Spleen (tissue), 7 donors: ENCODE results near the gene MEIS1.

ENCODE experiments used
- POLR2A ChIP-seq, 3 donors: fragments of 450-650 bp; IDR thresholded peaks; one replicate each; pipeline ENCODE4 v1.5.1; 2017; ENCODE audit warnings: antibody characterized with exemption in 3 of 3, mild to moderate bottlenecking in 1 of 3
- TF ChIP-seq, protein P1 (sequence below), 11 experiments: fragments of 200-600 bp in 7 of 11; fragments of 450-650 bp in 4 of 11; sonication (generic) in 4 of 11; IDR thresholded peaks in 8 of 11; conservative IDR thresholded peaks in 3 of 11; 1 replicate in 7 of 11; 2 replicates in 4 of 11; pipeline versions ENCODE4 v1.4.0 to v1.8.0; 2016 to 2021; ENCODE audit warnings: antibody characterized with exemption in 11 of 11, inconsistent platforms in 4 of 11, mild to moderate bottlenecking in 1 of 11
- donor health status: DM: no; HTN: no; CAD: no; lungs with moderate emphysema.
- donor health status: DM: no; HTN: no; CAD: no.
- donor health status: DM: no; HTN: no; CAD: no.

DNA sequence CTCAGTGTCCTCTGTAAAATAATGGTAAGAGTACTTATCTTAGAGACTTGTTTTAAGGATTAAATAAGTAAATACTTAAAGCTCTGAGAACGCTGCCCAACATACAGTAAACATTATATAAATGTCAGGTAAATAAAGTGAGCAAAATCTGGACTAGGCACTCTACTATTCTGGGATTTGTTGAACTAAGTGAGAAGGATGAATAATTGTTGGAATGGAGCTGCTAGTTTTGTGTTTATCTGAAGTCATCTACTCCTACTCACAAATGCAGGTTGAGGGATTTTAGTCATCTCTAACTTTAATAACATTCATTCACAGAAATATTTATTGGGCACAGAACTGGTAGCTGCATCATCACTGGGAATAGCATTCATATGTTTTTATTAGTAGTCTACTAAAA is 103.4 kb downstream of the MEIS1 start:
- no peak for TF ChIP-seq POLR2A (IDR thresholded peaks at IDR 0.05)
- TF ChIP-seq, protein P1, sequence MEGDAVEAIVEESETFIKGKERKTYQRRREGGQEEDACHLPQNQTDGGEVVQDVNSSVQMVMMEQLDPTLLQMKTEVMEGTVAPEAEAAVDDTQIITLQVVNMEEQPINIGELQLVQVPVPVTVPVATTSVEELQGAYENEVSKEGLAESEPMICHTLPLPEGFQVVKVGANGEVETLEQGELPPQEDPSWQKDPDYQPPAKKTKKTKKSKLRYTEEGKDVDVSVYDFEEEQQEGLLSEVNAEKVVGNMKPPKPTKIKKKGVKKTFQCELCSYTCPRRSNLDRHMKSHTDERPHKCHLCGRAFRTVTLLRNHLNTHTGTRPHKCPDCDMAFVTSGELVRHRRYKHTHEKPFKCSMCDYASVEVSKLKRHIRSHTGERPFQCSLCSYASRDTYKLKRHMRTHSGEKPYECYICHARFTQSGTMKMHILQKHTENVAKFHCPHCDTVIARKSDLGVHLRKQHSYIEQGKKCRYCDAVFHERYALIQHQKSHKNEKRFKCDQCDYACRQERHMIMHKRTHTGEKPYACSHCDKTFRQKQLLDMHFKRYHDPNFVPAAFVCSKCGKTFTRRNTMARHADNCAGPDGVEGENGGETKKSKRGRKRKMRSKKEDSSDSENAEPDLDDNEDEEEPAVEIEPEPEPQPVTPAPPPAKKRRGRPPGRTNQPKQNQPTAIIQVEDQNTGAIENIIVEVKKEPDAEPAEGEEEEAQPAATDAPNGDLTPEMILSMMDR (IDR thresholded peaks at IDR 0.05 in 8 of 11, conservative IDR thresholded peaks at IDR 0.05 in 3 of 11): no peak
